Naive thymus-derived CD4-positive, alpha-beta T cell (primary cell): ENCODE data around the gene MBP. TPM values are rescaled to one million over a fixed set of nuclear protein-coding genes. Genes with fewer than 3 reads are reported as not detected.

Experiments
- ATAC-seq: fragments of 150-1000 bp; cut with Tn5 transposase; 2 replicates; pipeline ENCODE4 v1.10.0; 2021; ENCODE audit warnings: mild to moderate bottlenecking, moderate library complexity
- CTCF ChIA-PET: fragments of 350-600 bp; sonication (Branson Sonifier 250); formaldehyde crosslinking; loops from one replicate; lab custom pipeline; 2021; ENCODE audit warnings: antibody characterized with exemption; lab: Charles Lee
- POLR2A ChIA-PET: fragments of 350-600 bp; sonication (Branson Sonifier 250); formaldehyde crosslinking; loops from one replicate; lab custom pipeline; 2021; ENCODE audit warnings: antibody characterized with exemption, inconsistent platforms; lab: Charles Lee
- DNase-seq, 9 donors: peaks; one replicate each; pipeline versions ENCODE4 v3.0.0 to v3.0.0-alpha.2; 2020 to 2022; ENCODE audit warnings: mixed read lengths in 1 of 9
- H3K27ac ChIP-seq: one replicate; pipeline ENCODE4 v1.7.0; 2013; ENCODE audit warnings: mild to moderate bottlenecking, low read depth, low read length, moderate library complexity
- H3K27me3 ChIP-seq, 2 donors: one replicate each; pipeline ENCODE4 v1.7.0; 2013; ENCODE audit warnings: low read length in 2 of 2, mild to moderate bottlenecking in 2 of 2, moderate library complexity in 2 of 2; ENCODE audit not compliant: control insufficient read depth in 2 of 2, insufficient read depth in 2 of 2
- H3K36me3 ChIP-seq, 3 experiments: 1 replicate in 2 of 3; 2 replicates in 1 of 3; pipeline ENCODE4 v1.7.0; 2013; ENCODE audit warnings: low read length in 3 of 3, mild to moderate bottlenecking in 3 of 3, moderate library complexity in 1 of 3; ENCODE audit not compliant: insufficient read depth in 3 of 3, control insufficient read depth in 2 of 3
- H3K4me1 ChIP-seq, 2 donors: one replicate each; pipeline ENCODE4 v1.7.0; 2013; ENCODE audit warnings: low read length in 2 of 2, mild to moderate bottlenecking in 2 of 2, moderate library complexity in 1 of 2; ENCODE audit not compliant: control insufficient read depth in 2 of 2, insufficient read depth in 2 of 2
- H3K4me3 ChIP-seq: 2 replicates; pipeline ENCODE4 v1.7.0; 2013; ENCODE audit warnings: mild to moderate bottlenecking, low read length
- H3K9me3 ChIP-seq, 3 experiments: 1 replicate in 2 of 3; 2 replicates in 1 of 3; pipeline ENCODE4 v1.7.0; 2013; ENCODE audit warnings: low read length in 3 of 3; ENCODE audit not compliant: control insufficient read depth in 2 of 3
- H3K27ac Mint-ChIP-seq, 9 donors: one replicate each; pipeline ENCODE4 v1.8.0; 2020 to 2022; ENCODE audit warnings: mixed read lengths in 9 of 9, mild to moderate bottlenecking in 8 of 9, moderate library complexity in 5 of 9, inconsistent platforms in 2 of 9
- H3K27me3 Mint-ChIP-seq, 5 donors: one replicate each; pipeline ENCODE4 v1.8.0; 2021 to 2022; ENCODE audit warnings: mixed read lengths in 5 of 5, mild to moderate bottlenecking in 1 of 5
- H3K36me3 Mint-ChIP-seq, 5 donors: one replicate each; pipeline ENCODE4 v1.8.0; 2020 to 2022; ENCODE audit warnings: mixed read lengths in 5 of 5, mild to moderate bottlenecking in 3 of 5, inconsistent platforms in 1 of 5
- H3K4me1 Mint-ChIP-seq, 7 donors: one replicate each; pipeline ENCODE4 v1.8.0; 2020 to 2022; ENCODE audit warnings: mixed read lengths in 7 of 7, mild to moderate bottlenecking in 3 of 7, inconsistent platforms in 1 of 7
- H3K4me3 Mint-ChIP-seq, 10 donors: one replicate each; pipeline ENCODE4 v1.8.0; 2020 to 2022; ENCODE audit warnings: mild to moderate bottlenecking in 10 of 10, mixed read lengths in 10 of 10, moderate library complexity in 6 of 10, inconsistent platforms in 2 of 10
- H3K9me3 Mint-ChIP-seq, 11 donors: one replicate each; pipeline ENCODE4 v1.8.0; 2020 to 2022; ENCODE audit warnings: mixed read lengths in 11 of 11, mild to moderate bottlenecking in 4 of 11, inconsistent platforms in 1 of 11, moderate library complexity in 1 of 11
- intact Hi-C, 2 donors: fragments of 100-400 bp; cut with micrococcal nuclease; formaldehyde crosslinking; loops; one replicate each; pipeline ENCODE4 v1.15.1; 2023
- polyA plus RNA-seq, 2 donors: library from polyadenylated mRNA; unstranded; fragments of 300-500 nt; fragmentation: Illumina TruSeq; gene quantifications; one replicate each; pipeline ENCODE4 v1.2.3, GENCODE V29; 2021
- total RNA-seq, 6 experiments: library from RNA in 5 of 6; stranded (reverse) in 5 of 6; gene quantifications; 1 replicate in 5 of 6; 2 replicates in 1 of 6; pipeline ENCODE4 v1.2.3 and lab custom pipeline; 2021 to 2026

The MBP gene
- total and polyA plus RNA-seq, 7 experiments from 2014 or later: 88.3 to 152 (median 107) TPM

DNA sequence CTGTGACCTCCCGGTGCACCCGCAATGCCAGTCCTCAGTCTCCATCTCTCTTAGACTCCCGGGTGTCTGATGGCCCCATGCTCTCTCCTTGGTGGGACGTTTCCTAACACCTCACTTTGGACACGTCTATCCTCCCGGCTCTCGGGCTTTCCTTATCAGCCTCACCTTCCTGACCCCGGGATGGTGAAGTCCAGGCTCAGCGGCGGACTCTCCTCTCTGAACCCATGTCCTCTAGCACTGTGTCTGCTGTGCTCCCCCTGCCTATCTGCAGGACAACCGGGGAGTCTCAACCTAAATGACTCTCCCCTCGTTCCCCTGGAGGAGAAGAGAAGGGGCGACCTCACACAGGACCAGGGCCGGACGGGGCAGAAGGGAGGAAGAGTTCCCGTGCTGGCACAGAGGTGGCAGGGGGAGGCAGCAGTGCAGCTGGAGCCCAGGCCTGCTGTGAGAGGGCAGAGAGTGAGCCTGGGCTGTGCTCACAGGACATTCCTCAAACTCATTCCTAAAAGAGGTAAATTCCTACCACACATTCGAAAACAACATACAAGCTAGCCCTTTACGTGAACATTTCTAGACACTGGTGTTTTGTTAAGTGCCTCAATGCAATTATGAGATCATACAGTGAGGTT lies 41.9 kb downstream of the MBP start:
- no peak overlapping the region for H3K4me3 ChIP-seq
- H3K27ac Mint-ChIP-seq: peak overlapping the region in 7 of 9 donors; percentile 5 to 86 (median 66)
- peaks cover 22 to 24% of the 10 kb centered on the region in 2 donors for H3K4me1 ChIP-seq
- peaks cover 56 to 81% (median 74%) of the 10 kb centered on the region in 7 donors for H3K4me1 Mint-ChIP-seq
- POLR2A ChIA-PET: no interaction called here
- intact Hi-C loops: no loop called here
- ATAC-seq: no peak
- peaks cover 4 to 46% (median 30%) of the 10 kb centered on the region in 5 donors for H3K36me3 Mint-ChIP-seq
- CTCF ChIA-PET: no interaction called here
- H3K36me3 ChIP-seq: peaks cover 0 to 45% (median 3%) of the 10 kb centered on the region in 3 experiments
- H3K27me3 Mint-ChIP-seq: no peaks in the 10 kb centered on the region
- no peaks in the 10 kb centered on the region for H3K27me3 ChIP-seq
- H3K4me3 Mint-ChIP-seq: peak overlapping the region in 2 of 10 donors; percentile 0 to 22
- no peaks in the 10 kb centered on the region for H3K9me3 ChIP-seq
- no peak for DNase-seq
- no peaks in the 10 kb centered on the region for H3K9me3 Mint-ChIP-seq
- H3K27ac ChIP-seq: no peak overlapping the region

DNA sequence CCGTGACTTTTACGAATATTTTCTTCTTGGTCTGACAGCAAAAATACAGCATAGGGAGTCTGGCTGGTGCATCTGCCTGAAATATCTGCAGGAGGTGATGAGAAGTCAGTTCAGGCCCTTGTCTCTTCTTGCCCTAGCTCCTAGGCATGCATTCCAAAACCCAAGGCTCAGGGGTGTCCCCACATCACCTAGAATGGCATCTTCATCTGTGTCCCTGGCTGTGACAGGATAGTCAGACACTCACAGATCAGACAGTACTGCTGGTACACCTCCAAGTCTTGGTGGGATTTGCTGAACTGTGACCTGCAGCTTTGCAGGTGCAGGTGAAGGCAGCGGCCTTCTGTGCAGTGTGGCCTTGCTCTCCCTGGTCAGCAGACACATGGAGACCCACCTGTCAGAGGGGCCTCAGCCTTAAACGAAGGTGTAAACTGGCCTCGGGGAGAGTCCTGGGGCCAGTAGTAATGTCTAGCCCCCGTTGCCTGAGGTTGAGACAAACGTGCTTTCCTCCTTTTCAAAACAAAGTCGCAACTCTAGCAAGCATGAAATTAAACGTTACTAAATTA lies 42.8 kb downstream of the MBP start:
- no peaks in the 10 kb centered on the region for H3K9me3 Mint-ChIP-seq
- H3K4me1 Mint-ChIP-seq: peaks cover 54 to 80% (median 74%) of the 10 kb centered on the region in 7 donors
- peak overlapping the region in 2 of 10 donors; percentile 14 to 22 for H3K4me3 Mint-ChIP-seq
- ATAC-seq (no peak), DNase-seq (no peak)
- H3K27me3 ChIP-seq: no peaks in the 10 kb centered on the region
- peak overlapping the region; percentile 19 to 86 (median 59) for H3K27ac Mint-ChIP-seq
- ChIA-PET POLR2A (interaction anchor here (0.7 kb wide), 1 partner anchor 34 kb away, joined by 3 read pairs; no protein-coding TSS in a partner anchor), CTCF (interaction anchor here (1.0 kb wide), 1 partner anchor 18 kb away, joined by 3 read pairs; no protein-coding TSS in a partner anchor)
- no peak overlapping the region for H3K27ac ChIP-seq
- intact Hi-C loops: no loop called here
- H3K36me3 ChIP-seq: peaks cover 2 to 37% (median 3%) of the 10 kb centered on the region in 3 experiments
- peaks cover 0 to 39% (median 22%) of the 10 kb centered on the region in 5 donors for H3K36me3 Mint-ChIP-seq
- no peaks in the 10 kb centered on the region for H3K27me3 Mint-ChIP-seq
- no peaks in the 10 kb centered on the region for H3K9me3 ChIP-seq
- H3K4me1 ChIP-seq: peaks cover 20% of the 10 kb centered on the region in 2 donors
- H3K4me3 ChIP-seq: no peak overlapping the region

GRCh38 chr18:77088963-77089722 lies 43.4 kb downstream of the MBP start:
- H3K36me3 ChIP-seq: peaks cover 2 to 30% (median 3%) of the 10 kb centered on the region in 3 experiments
- POLR2A ChIA-PET: interaction anchor here (0.7 kb wide), 1 partner anchor 35 kb away, joined by 3 read pairs; no protein-coding TSS in a partner anchor
- no peak overlapping the region for H3K27ac ChIP-seq
- Mint-ChIP-seq H3K27ac (peak overlapping the region in 8 of 9 donors; percentile 8 to 80 (median 56)), H3K4me1 (peaks cover 55 to 80% (median 76%) of the 10 kb centered on the region in 7 donors), H3K36me3 (peaks cover 0 to 40% (median 26%) of the 10 kb centered on the region in 5 donors), H3K27me3 (no peaks in the 10 kb centered on the region), H3K4me3 (no peak overlapping the region), H3K9me3 (no peaks in the 10 kb centered on the region)
- H3K9me3 ChIP-seq: no peaks in the 10 kb centered on the region
- H3K27me3 ChIP-seq: no peaks in the 10 kb centered on the region
- intact Hi-C loops: no loop called here
- CTCF ChIA-PET: interaction anchor here (1.0 kb wide), 1 partner anchor 19 kb away, joined by 3 read pairs; no protein-coding TSS in a partner anchor
- ATAC-seq: no peak
- no peak overlapping the region for H3K4me3 ChIP-seq
- H3K4me1 ChIP-seq: peaks cover 17 to 23% of the 10 kb centered on the region in 2 donors
- DNase-seq: no peak

GRCh38 chr18:77087393-77088141 lies 45.0 kb downstream of the MBP start:
- no peaks in the 10 kb centered on the region for H3K27me3 ChIP-seq
- ChIA-PET POLR2A (interaction anchor here (1.5 kb wide), 1 partner anchor 15 kb away, joined by 4 read pairs; no protein-coding TSS in a partner anchor), CTCF (no interaction called here)
- no peaks in the 10 kb centered on the region for H3K27me3 Mint-ChIP-seq
- H3K36me3 ChIP-seq: peaks cover 2 to 22% (median 7%) of the 10 kb centered on the region in 3 experiments
- no peak overlapping the region for H3K4me3 ChIP-seq
- H3K27ac Mint-ChIP-seq: no peak overlapping the region
- no peaks in the 10 kb centered on the region for H3K9me3 ChIP-seq
- ATAC-seq (no peak), DNase-seq (no peak)
- peaks cover 0 to 49% (median 33%) of the 10 kb centered on the region in 5 donors for H3K36me3 Mint-ChIP-seq
- H3K9me3 Mint-ChIP-seq: no peaks in the 10 kb centered on the region
- peaks cover 54 to 84% (median 81%) of the 10 kb centered on the region in 7 donors for H3K4me1 Mint-ChIP-seq
- H3K4me3 Mint-ChIP-seq: no peak overlapping the region
- H3K27ac ChIP-seq: no peak overlapping the region
- H3K4me1 ChIP-seq: peaks cover 25 to 33% of the 10 kb centered on the region in 2 donors
- intact Hi-C loops: loop anchor here in 1 of 2 donors (2.0 kb wide), 1 partner anchor 13 kb away; no protein-coding TSS in a partner anchor

GRCh38 chr18:77086656-77087392 lies 45.8 kb downstream of the MBP start:
- H3K27ac ChIP-seq: no peak overlapping the region
- CTCF ChIA-PET: no interaction called here
- Mint-ChIP-seq H3K4me1 (peaks cover 47 to 83% (median 79%) of the 10 kb centered on the region in 7 donors), H3K27me3 (no peaks in the 10 kb centered on the region), H3K4me3 (peak overlapping the region in 1 of 10 donors; percentile 2), H3K36me3 (peaks cover 0 to 45% (median 33%) of the 10 kb centered on the region in 5 donors), H3K27ac (peak overlapping the region in 6 of 9 donors; percentile 21 to 68 (median 43)), H3K9me3 (no peaks in the 10 kb centered on the region)
- H3K9me3 ChIP-seq: no peaks in the 10 kb centered on the region
- DNase-seq: no peak
- intact Hi-C loops: loop anchor here in 1 of 2 donors (2.0 kb wide), 1 partner anchor 14 kb away; no protein-coding TSS in a partner anchor
- no peak overlapping the region for H3K4me3 ChIP-seq
- peaks cover 31 to 39% of the 10 kb centered on the region in 2 donors for H3K4me1 ChIP-seq
- H3K36me3 ChIP-seq: peaks cover 2 to 22% (median 7%) of the 10 kb centered on the region in 3 experiments
- no peak for ATAC-seq
- H3K27me3 ChIP-seq: no peaks in the 10 kb centered on the region
- POLR2A ChIA-PET: interaction anchor here (1.5 kb wide), 1 partner anchor 16 kb away, joined by 4 read pairs; no protein-coding TSS in a partner anchor
